Stimulated activated CD8-positive, alpha-beta memory T cell treated with anti-CD3 and anti-CD28 coated beads, Interleukin-2, amount 100 ng/mL, for 1 hour (primary cell): ENCODE data around the gene TTLL3.
"Not testable (repeated sequence)": the region's sequence is repeated elsewhere in the genome, so short reads cannot be mapped to it uniquely, and the experiment has no call there.

ENCODE experiments used
- DNase-seq, 2 donors: peaks; one replicate each; pipeline ENCODE4 v3.0.0-alpha.2; 2020; ENCODE audit warnings: low read depth in 2 of 2

The TTLL3 gene

GRCh38 chr3:9837701-9838582, 27.9 kb downstream of the TTLL3 start:
- no peak for DNase-seq

GRCh38 chr3:9838856-9839255, 28.8 kb downstream of the TTLL3 start:
- no peak for DNase-seq

GRCh38 chr3:9841015-9841414, 31.0 kb downstream of the TTLL3 start:
- DNase-seq, result no peak

- peak; percentile 91 to 94 for DNase-seq
Observed at GRCh38 chr3:9843715-9844438, 33.8 kb downstream of the TTLL3 start, which contains the start of gene RPUSD3. Gene RPUSD3 (minus strand): TSS chr3:9844008. CDS start chr3:9843990, 18 bp downstream.

- DNase-seq, result no peak
Observed at GRCh38 chr3:9846231-9846630, 36.2 kb downstream of the TTLL3 start.

- DNase-seq, result no peak
Observed at GRCh38 chr3:9846931-9847488, 36.9 kb downstream of the TTLL3 start.

- DNase-seq, result not testable (repeated sequence)
Observed at GRCh38 chr3:9847870-9848269, 37.8 kb downstream of the TTLL3 start.

- not testable (repeated sequence) for DNase-seq
Observed at GRCh38 chr3:9848860-9849259, 38.8 kb downstream of the TTLL3 start.

GRCh38 chr3:9851383-9851782, 41.3 kb downstream of the TTLL3 start:
- DNase-seq, result not testable (repeated sequence)

GRCh38 chr3:9851926-9852325, 41.9 kb downstream of the TTLL3 start:
- not testable (repeated sequence) for DNase-seq

GRCh38 chr3:9852528-9852927, 42.5 kb downstream of the TTLL3 start:
- DNase-seq, result no peak

GRCh38 chr3:9854291-9854940, 44.4 kb downstream of the TTLL3 start:
- not testable (repeated sequence) for DNase-seq

GRCh38 chr3:9855594-9855993, 45.5 kb downstream of the TTLL3 start:
- DNase-seq, result no peak

GRCh38 chr3:9859530-9860025, 49.5 kb downstream of the TTLL3 start:
- DNase-seq, result no peak

GRCh38 chr3:9861201-9861600, 51.1 kb downstream of the TTLL3 start:
- no peak for DNase-seq

GRCh38 chr3:9861626-9862130, 51.6 kb downstream of the TTLL3 start:
- DNase-seq, result no peak

GRCh38 chr3:9862391-9863057, 52.5 kb downstream of the TTLL3 start:
- no peak for DNase-seq

GRCh38 chr3:9863058-9863772, 53.2 kb downstream of the TTLL3 start:
- no peak for DNase-seq

- DNase-seq, result no peak
Observed at GRCh38 chr3:9864200-9864927, 54.3 kb downstream of the TTLL3 start.
